GM12878 (cell line): ENCODE data around the gene RYR2. TPM values are rescaled to one million over a fixed set of nuclear protein-coding genes. Genes with fewer than 3 reads are reported as not detected.

Source experiments
- ATAC-seq: fragments of 200-7000 bp; cut with Tn5 transposase; 3 replicates; pipeline ENCODE4 v1.9.1; 2020; ENCODE audit warnings: mild to moderate bottlenecking, moderate library complexity
- BruUV-seq: library from RNA; stranded (reverse); fragments of 400-500 nt; replicated peaks from 2 replicates; lab custom pipeline; 2021; lab: Mats Ljungman, UMichigan
- CTCF ChIA-PET: fragments of 300-600 bp; sonication (Branson Sonifier 250); formaldehyde crosslinking; extraction: SDS; loops from one replicate; lab custom pipeline; 2021; ENCODE audit warnings: inconsistent platforms; lab: Yijun Ruan, JAX
- POLR2A ChIA-PET: fragments of 350-600 bp; formaldehyde crosslinking; extraction: SDS; loops from one replicate; lab custom pipeline; 2021; ENCODE audit warnings: inconsistent platforms; lab: Charles Lee
- RAD21 ChIA-PET: fragments of 300-600 bp; sonication (Branson Sonifier 250); formaldehyde crosslinking; loops from one replicate; lab custom pipeline; 2023; ENCODE audit warnings: antibody characterized with exemption; ENCODE audit not compliant: unreplicated experiment; lab: Charles Lee
- SMC1A ChIA-PET: fragments of 300-600 bp; sonication (Branson Sonifier 250); formaldehyde crosslinking; loops from one replicate; lab custom pipeline; 2023; ENCODE audit not compliant: unreplicated experiment, uncharacterized antibody; lab: Charles Lee
- DNase-seq: peaks from one replicate; pipeline ENCODE4 v3.0.0-alpha.2; 2011; ENCODE audit warnings: low read depth, low spot score
- FAIRE-seq: peaks from 3 replicates; lab custom pipeline; 2011; peaks lifted over from hg19 to GRCh38; lab: Jason Lieb, UNC
- H2AFZ ChIP-seq: 2 replicates; pipeline ENCODE4 v1.6.0; 2011; ENCODE audit warnings: low read depth, low read length, control low read depth; ENCODE audit not compliant: control insufficient read depth
- H3K27ac ChIP-seq: 2 replicates; pipeline ENCODE4 v1.5.1; 2011; ENCODE audit warnings: control low read depth; ENCODE audit not compliant: control insufficient read depth, insufficient read depth
- H3K27me3 ChIP-seq, 2 experiments: replicated peaks in 1 of 2; 2 replicates each; pipeline versions ENCODE4 v1.6.0 to v1.6.1; 2011; ENCODE audit warnings: low read length in 1 of 2; ENCODE audit not compliant: control insufficient read depth in 2 of 2, insufficient read depth in 2 of 2
- H3K36me3 ChIP-seq, 2 experiments: 2 replicates each; pipeline ENCODE4 v1.5.1; 2011; ENCODE audit warnings: low read length in 1 of 2; ENCODE audit not compliant: control insufficient read depth in 2 of 2, insufficient read depth in 2 of 2
- H3K4me1 ChIP-seq: 2 replicates; pipeline ENCODE4 v1.6.1; 2011; ENCODE audit warnings: mild to moderate bottlenecking, low read length, moderate library complexity, mixed read lengths; ENCODE audit not compliant: control insufficient read depth, insufficient read depth
- H3K4me2 ChIP-seq: 2 replicates; pipeline ENCODE4 v1.6.0; 2011; ENCODE audit warnings: control low read depth; ENCODE audit not compliant: control insufficient read depth, insufficient read depth
- H3K4me3 ChIP-seq: fragments of 200-600 bp; sonication (generic); 2 replicates; pipeline ENCODE4 v1.5.1; 2016
- H3K79me2 ChIP-seq: 2 replicates; pipeline ENCODE4 v1.6.0; 2011; ENCODE audit warnings: low read length; ENCODE audit not compliant: control insufficient read depth, insufficient read depth
- H3K9ac ChIP-seq: 2 replicates; pipeline ENCODE4 v1.8.0; 2011; ENCODE audit warnings: low read length, control low read depth, mixed read lengths; ENCODE audit not compliant: control insufficient read depth, insufficient read depth
- H3K9me3 ChIP-seq: replicated peaks from 3 replicates; pipeline ENCODE4 v1.5.1; 2011; ENCODE audit warnings: mild to moderate bottlenecking, low read length; ENCODE audit not compliant: control insufficient read depth, insufficient read depth
- H4K20me1 ChIP-seq: 2 replicates; pipeline ENCODE4 v1.6.0; 2011; ENCODE audit not compliant: control insufficient read depth, insufficient read depth
- E4F1 ChIP-seq: fragments of 450-650 bp; IDR thresholded peaks from 2 replicates; pipeline ENCODE4 v1.6.1; 2018; ENCODE audit warnings: borderline replicate concordance, mild to moderate bottlenecking; ENCODE audit not compliant: partially characterized antibody
- IRF4 ChIP-seq: IDR thresholded peaks from 2 replicates; pipeline ENCODE4 v1.6.1; 2011; ENCODE audit warnings: low read depth, low read length
- IRF5 ChIP-seq: fragments of 450-650 bp; IDR thresholded peaks from 2 replicates; pipeline ENCODE4 v1.6.1; 2017; ENCODE audit warnings: borderline replicate concordance
- MTA2 ChIP-seq: fragments of 450-650 bp; IDR thresholded peaks from 2 replicates; pipeline ENCODE4 v1.6.1; 2016; ENCODE audit warnings: low read depth, mild to moderate bottlenecking, moderate library complexity
- PKNOX1 ChIP-seq: fragments of 450-650 bp; IDR thresholded peaks from 2 replicates; pipeline ENCODE4 v1.6.1; 2016; ENCODE audit warnings: mild to moderate bottlenecking
- PRDM15 ChIP-seq: fragments of 450-650 bp; formaldehyde crosslinking; IDR thresholded peaks from 2 replicates; pipeline ENCODE4 v1.4.0; 2020; ENCODE audit warnings: mild to moderate bottlenecking, moderate library complexity
- RELB ChIP-seq: fragments of 450-650 bp; IDR thresholded peaks from 2 replicates; pipeline ENCODE4 v1.6.1; 2017; ENCODE audit warnings: low read depth, mild to moderate bottlenecking, moderate library complexity
- SMAD5 ChIP-seq: IDR thresholded peaks from 2 replicates; pipeline ENCODE4 v1.6.1; 2016; ENCODE audit warnings: antibody characterized with exemption, low read depth
- TAF1 ChIP-seq: IDR thresholded peaks from 2 replicates; pipeline ENCODE4 v1.6.1; 2011; ENCODE audit warnings: mild to moderate bottlenecking, low read depth, low read length, borderline replicate concordance
- YY1 ChIP-seq: IDR thresholded peaks from 2 replicates; pipeline ENCODE4 v1.6.1; 2011; ENCODE audit warnings: low read depth, mild to moderate bottlenecking, low read length
- ZNF24 ChIP-seq: fragments of 450-650 bp; IDR thresholded peaks from 2 replicates; pipeline ENCODE4 v1.6.1; 2017; ENCODE audit warnings: antibody characterized with exemption, mild to moderate bottlenecking
- WGBS: methylation state at CpG from one replicate; pipeline ENCODE4 v1.1.6; 2016; ENCODE audit warnings: low lambda C conversion rate; ENCODE audit not compliant: insufficient replicate concordance, insufficient coverage; ENCODE audit errors: missing lambda C conversion rate; 5-methylcytosine and 5-hydroxymethylcytosine counted together
- in situ Hi-C: fragments of 300-500 bp; cut with MboI; formaldehyde crosslinking; loops from 9 replicates; pipeline ENCODE4 v1.14.3; 2018; ENCODE audit warnings: mixed read lengths
- intact Hi-C: fragments of 100-400 bp; cut with micrococcal nuclease; formaldehyde crosslinking; loops from one replicate; pipeline ENCODE4 v1.14.2; 2022; ENCODE audit not compliant: unreplicated experiment
- polyA plus RNA-seq, 11 experiments: library from polyadenylated mRNA; depleted of rRNA in 4 of 11; unstranded in 6 of 11; stranded (reverse) in 5 of 11; fragments of >200 nt; fragmentation: Nextera tagmentation in 4 of 11; fragmentation: Illumina TruSeq in 1 of 11; extraction: Ambion mirVana in 4 of 11; extraction: Trizol in 1 of 11; gene quantifications; 1 replicate in 1 of 11; 2 replicates in 10 of 11; pipeline versions ENCODE4 v1.2.1 to v1.2.3, GENCODE V29; 2011 to 2016; ENCODE audit warnings: inconsistent platforms in 2 of 11, missing spikeins in 2 of 11, low read depth in 1 of 11
- total RNA-seq, 4 experiments: library from RNA; depleted of rRNA in 3 of 4; stranded (reverse); fragments of >200 nt in 3 of 4; fragmentation: Illumina TruSeq in 1 of 4; extraction: Trizol in 1 of 4; gene quantifications; 2 replicates each; pipeline versions ENCODE4 v1.2.1 to v1.2.3, GENCODE V29; 2013 to 2021

RYR2 gene
- total and polyA plus RNA-seq, 10 of the 15 experiments (the other 5 are each of a cell fraction or from before 2014, with no cell fraction given), result 0.01 to 0.04 TPM; not detected in 8

GRCh38 chr1:237804516-237804915 lies 762.5 kb downstream of the RYR2 start:
- ChIA-PET RAD21 (no interaction called here), CTCF (no interaction called here), POLR2A (no interaction called here), SMC1A (no interaction called here)
- FAIRE-seq (no peak), DNase-seq (no peak), ATAC-seq (no peak)
- H2AFZ ChIP-seq, result no peak overlapping the region
- 17% methylated on average over 3 of the region's 3 CpGs for WGBS
- TF ChIP-seq IRF4, result no peak
- no peak for TF ChIP-seq E4F1
- no peak for TF ChIP-seq SMAD5
- TF ChIP-seq ZNF24, result no peak
- TF ChIP-seq PKNOX1, result no peak
- no peak for TF ChIP-seq IRF5
- TF ChIP-seq RELB, result no peak
- TF ChIP-seq TAF1, result no peak
- TF ChIP-seq MTA2, result no peak
- TF ChIP-seq YY1, result no peak
- TF ChIP-seq PRDM15 (CRISPR knock-in tag), result no peak
- H4K20me1 ChIP-seq, result no peaks in the 10 kb centered on the region
- no TSS peak for BruUV-seq
- no peaks in the 10 kb centered on the region for H3K27me3 ChIP-seq
- intact Hi-C loops, result no loop called here
- H3K79me2 ChIP-seq, result no peaks in the 10 kb centered on the region
- no peak overlapping the region for H3K27ac ChIP-seq
- no peaks in the 10 kb centered on the region for H3K4me1 ChIP-seq
- H3K9ac ChIP-seq, result no peak overlapping the region
- H3K9me3 ChIP-seq, result no peaks in the 10 kb centered on the region; the same call in 2 of the 3 replicates
- no peak overlapping the region for H3K4me2 ChIP-seq
- H3K4me3 ChIP-seq, result no peak overlapping the region
- in situ Hi-C loops, result no loop called here
- H3K36me3 ChIP-seq, result no peaks in the 10 kb centered on the region
